ENCODE measurements around the gene ZBTB7C. TPM values are rescaled to one million over a fixed set of nuclear protein-coding genes. Genes with fewer than 3 reads are reported as not detected.
A peak's percentile ranks its signal among the peaks of the same experiment; 100 is the strongest.

Gene ZBTB7C
- total RNA-seq, 4 donors from 2014 or later, result 38.2 to 92.3 (median 52.4) TPM

DNA sequence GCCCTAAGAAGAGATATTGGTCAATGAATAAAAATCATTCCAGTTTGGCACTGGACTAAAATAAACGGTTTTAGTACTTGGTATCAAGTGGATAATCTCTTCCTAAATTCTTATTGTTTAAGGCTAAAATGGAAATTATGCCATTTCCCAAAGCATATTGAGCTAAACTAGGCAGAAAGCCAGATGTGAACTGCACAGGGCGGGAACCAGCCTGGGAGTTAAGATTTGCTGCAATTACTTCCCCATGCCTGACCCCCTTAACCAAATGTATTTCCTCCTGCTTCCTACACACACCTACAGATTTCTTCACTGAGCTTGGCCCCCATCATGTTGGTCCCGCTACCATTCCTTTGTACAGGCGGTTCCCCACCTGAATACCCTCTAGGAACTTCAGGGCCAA, 12.2 kb downstream of the ZBTB7C start:
- intact Hi-C loops (cut with DNase I), result no loop called here
- DNase-seq, result no peak
- WGBS, 2 donors, result 64 to 67% methylated on average over 4 of the region's 4 CpGs

DNA sequence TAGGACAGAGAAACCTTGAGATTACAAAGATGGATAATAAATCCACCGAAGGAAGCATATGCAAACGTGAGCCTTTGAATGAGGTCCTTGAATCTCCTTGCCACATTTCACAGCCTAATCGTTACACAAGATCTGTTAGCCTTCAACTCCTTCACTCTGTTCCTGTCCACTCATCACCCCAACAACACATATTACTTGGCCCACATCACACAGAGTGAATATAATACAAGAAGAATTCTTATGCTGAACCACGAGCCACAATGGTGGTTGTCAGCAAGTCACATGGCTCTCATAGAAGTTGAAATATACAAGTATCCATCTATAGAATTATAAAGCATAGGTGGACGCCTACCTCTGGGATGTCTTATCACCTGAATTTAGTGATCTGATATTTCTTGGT, 12.6 kb downstream of the ZBTB7C start:
- WGBS, 2 donors, result 67 to 86% methylated on average over 5 of the region's 5 CpGs
- intact Hi-C loops (cut with DNase I), result no loop called here
- DNase-seq, result no peak
- Histone ChIP-seq H3K36me3 (no peaks in the 10 kb centered on the region), H3K4me3 (no peak overlapping the region), H3K27me3 (peaks cover 0 to 7% (median 0%) of the 10 kb centered on the region in 4 donors), H3K27ac (no peak overlapping the region), H3K4me1 (peaks cover 0 to 46% (median 28%) of the 10 kb centered on the region in 3 donors), H3K9me3 (no peaks in the 10 kb centered on the region)
- TF ChIP-seq POLR2A (IDR thresholded peaks at IDR 0.05), result no peak
- TF ChIP-seq, protein P1, sequence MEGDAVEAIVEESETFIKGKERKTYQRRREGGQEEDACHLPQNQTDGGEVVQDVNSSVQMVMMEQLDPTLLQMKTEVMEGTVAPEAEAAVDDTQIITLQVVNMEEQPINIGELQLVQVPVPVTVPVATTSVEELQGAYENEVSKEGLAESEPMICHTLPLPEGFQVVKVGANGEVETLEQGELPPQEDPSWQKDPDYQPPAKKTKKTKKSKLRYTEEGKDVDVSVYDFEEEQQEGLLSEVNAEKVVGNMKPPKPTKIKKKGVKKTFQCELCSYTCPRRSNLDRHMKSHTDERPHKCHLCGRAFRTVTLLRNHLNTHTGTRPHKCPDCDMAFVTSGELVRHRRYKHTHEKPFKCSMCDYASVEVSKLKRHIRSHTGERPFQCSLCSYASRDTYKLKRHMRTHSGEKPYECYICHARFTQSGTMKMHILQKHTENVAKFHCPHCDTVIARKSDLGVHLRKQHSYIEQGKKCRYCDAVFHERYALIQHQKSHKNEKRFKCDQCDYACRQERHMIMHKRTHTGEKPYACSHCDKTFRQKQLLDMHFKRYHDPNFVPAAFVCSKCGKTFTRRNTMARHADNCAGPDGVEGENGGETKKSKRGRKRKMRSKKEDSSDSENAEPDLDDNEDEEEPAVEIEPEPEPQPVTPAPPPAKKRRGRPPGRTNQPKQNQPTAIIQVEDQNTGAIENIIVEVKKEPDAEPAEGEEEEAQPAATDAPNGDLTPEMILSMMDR (IDR thresholded peaks at IDR 0.05), result no peak

More for the DNA sequence above, 12.2 kb downstream of the ZBTB7C start:
- Histone ChIP-seq H3K27me3 (peaks cover 0 to 4% (median 0%) of the 10 kb centered on the region in 4 donors), H3K4me3 (no peak overlapping the region), H3K36me3 (no peaks in the 10 kb centered on the region), H3K4me1 (peaks cover 0 to 41% (median 24%) of the 10 kb centered on the region in 3 donors), H3K9me3 (no peaks in the 10 kb centered on the region), H3K27ac (no peak overlapping the region)
- TF ChIP-seq POLR2A (IDR thresholded peaks at IDR 0.05), result no peak
- TF ChIP-seq, protein P1 (IDR thresholded peaks at IDR 0.05), result no peak

DNA sequence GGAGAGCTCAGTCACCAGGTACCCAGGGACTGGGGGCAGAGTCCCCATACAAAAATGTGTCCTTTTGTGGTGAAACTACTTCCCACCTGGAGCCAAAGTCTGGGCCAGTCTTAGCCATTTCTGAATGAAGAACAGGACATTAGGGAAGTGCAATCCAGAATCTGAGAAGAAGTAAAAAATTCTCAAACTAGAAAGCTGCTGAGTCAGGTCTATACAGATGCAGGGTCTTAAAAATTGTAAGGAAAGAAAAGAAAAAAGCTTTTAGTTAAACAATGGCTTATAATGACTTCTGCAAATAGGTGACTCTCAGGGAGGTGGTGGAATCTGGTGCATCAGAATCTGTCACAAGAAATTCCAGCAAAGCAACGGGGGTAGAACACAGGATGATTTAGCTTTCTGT, 13.5 kb downstream of the ZBTB7C start:
- Histone ChIP-seq H3K4me1 (peaks cover 0 to 48% (median 29%) of the 10 kb centered on the region in 3 donors), H3K27me3 (peaks cover 0 to 13% (median 0%) of the 10 kb centered on the region in 4 donors), H3K27ac (no peak overlapping the region), H3K4me3 (no peak overlapping the region), H3K36me3 (no peaks in the 10 kb centered on the region), H3K9me3 (no peaks in the 10 kb centered on the region)
- 76 to 95% methylated on average over 1 of the region's 1 CpG for WGBS, 2 donors
- no peak for DNase-seq
- intact Hi-C loops (cut with DNase I), result no loop called here
- no peak for TF ChIP-seq POLR2A (IDR thresholded peaks at IDR 0.05)
- TF ChIP-seq, protein P1 (IDR thresholded peaks at IDR 0.05), result no peak

DNA sequence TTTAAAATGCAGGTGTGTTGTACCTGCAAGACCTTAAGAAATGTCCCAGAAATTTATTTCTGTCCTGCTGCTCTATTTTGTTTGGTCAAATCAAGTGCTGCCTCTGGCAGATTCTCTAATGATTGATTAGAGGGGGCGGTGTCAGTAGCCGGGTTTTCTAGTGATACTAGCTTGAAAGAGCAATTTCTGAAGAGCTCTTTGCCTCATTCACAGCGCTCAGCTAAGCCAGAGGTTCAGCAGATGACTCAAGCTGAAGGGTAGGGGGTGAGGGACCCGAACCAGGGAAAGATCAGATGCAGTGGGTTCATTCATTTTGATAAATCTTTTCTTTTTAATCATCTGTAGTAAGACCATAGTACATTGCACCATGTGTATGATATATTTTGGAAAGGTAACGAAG, 15.0 kb downstream of the ZBTB7C start:
- intact Hi-C loops (cut with DNase I), result no loop called here
- Histone ChIP-seq H3K27ac (peak overlapping the region in 1 of 4 donors; percentile 69), H3K4me1 (peaks cover 0 to 45% (median 33%) of the 10 kb centered on the region in 3 donors), H3K27me3 (peaks cover 0 to 17% (median 0%) of the 10 kb centered on the region in 4 donors), H3K9me3 (no peaks in the 10 kb centered on the region), H3K36me3 (no peaks in the 10 kb centered on the region), H3K4me3 (no peak overlapping the region)
- WGBS, 2 donors, result 52 to 60% methylated on average over 5 of the region's 5 CpGs
- TF ChIP-seq, protein P1 (IDR thresholded peaks at IDR 0.05), result no peak
- no peak for TF ChIP-seq POLR2A (IDR thresholded peaks at IDR 0.05)
- no peak for DNase-seq

DNA sequence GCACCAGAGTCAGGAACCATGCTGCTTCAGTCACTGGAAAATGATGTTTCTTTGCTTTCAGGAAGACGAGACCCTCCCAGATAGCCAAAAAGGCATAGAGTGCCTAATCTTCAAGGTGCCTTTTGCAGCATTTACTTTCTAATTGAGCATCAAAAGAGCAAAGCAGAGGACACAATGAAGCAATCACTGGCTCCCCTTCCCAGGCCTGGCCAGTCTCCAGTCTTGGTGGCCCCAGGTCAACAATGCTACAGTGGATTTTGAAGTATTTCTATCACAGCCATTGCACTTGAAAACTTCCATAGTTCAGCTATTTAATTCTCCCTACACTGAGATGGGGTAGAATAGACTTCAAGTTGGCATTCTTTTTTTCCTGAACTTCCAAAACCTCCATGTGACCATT, 15.4 kb downstream of the ZBTB7C start:
- peaks cover 0 to 48% (median 33%) of the 10 kb centered on the region in 3 donors for H3K4me1 ChIP-seq
- H3K4me3 ChIP-seq, result no peak overlapping the region
- H3K27ac ChIP-seq, result peak overlapping the region; percentile 38 to 69 (median 63)
- H3K36me3 ChIP-seq, result no peaks in the 10 kb centered on the region
- WGBS, 2 donors, result 43 to 64% methylated on average over 1 of the region's 1 CpG
- peaks cover 0 to 17% (median 0%) of the 10 kb centered on the region in 4 donors for H3K27me3 ChIP-seq
- no peak for DNase-seq
- TF ChIP-seq, protein P1 (IDR thresholded peaks at IDR 0.05), result no peak
- TF ChIP-seq POLR2A (IDR thresholded peaks at IDR 0.05), result no peak
- intact Hi-C loops (cut with DNase I), result no loop called here
- no peaks in the 10 kb centered on the region for H3K9me3 ChIP-seq

Measured in esophagus squamous epithelium (tissue), 5 donors.